Cardiac muscle cell (in vitro differentiated cells and primary cell): Measurements from ENCODE around the gene ROBO4. TPM values are rescaled to one million over a fixed set of nuclear protein-coding genes. Genes with fewer than 3 reads are reported as not detected.

Experiments used
- DNase-seq, 2 donors: peaks; one replicate each; pipeline versions ENCODE4 v3.0.0 to v3.0.0-alpha.2; 2010 to 2017; ENCODE audit warnings: low read depth in 1 of 2, low spot score in 1 of 2
- H3K27ac ChIP-seq: fragments of 200-600 bp; sonication (generic); 2 replicates; pipeline ENCODE4 v1.5.1; 2016
- H3K27me3 ChIP-seq: fragments of 200-600 bp; sonication (generic); 2 replicates; pipeline ENCODE4 v1.6.0; 2016; ENCODE audit warnings: control low read depth
- H3K36me3 ChIP-seq: fragments of 200-600 bp; sonication (generic); 2 replicates; pipeline ENCODE4 v1.5.1; 2016; ENCODE audit warnings: control low read depth
- H3K4me1 ChIP-seq: fragments of 200-600 bp; sonication (generic); 2 replicates; pipeline ENCODE4 v1.8.1; 2017; ENCODE audit warnings: low read depth, mild to moderate bottlenecking, mixed run types
- H3K4me3 ChIP-seq: fragments of 200-600 bp; sonication (generic); 2 replicates; pipeline ENCODE4 v1.5.1; 2016; ENCODE audit warnings: mild to moderate bottlenecking
- H3K9me3 ChIP-seq: fragments of 200-600 bp; sonication (generic); 2 replicates; pipeline ENCODE4 v1.5.1; 2017; ENCODE audit warnings: low read depth, mild to moderate bottlenecking, control low read depth
- polyA plus RNA-seq: library from polyadenylated mRNA; unstranded; fragments of >200 nt; fragmentation: Nextera tagmentation; extraction: Ambion mirVana; gene quantifications from 2 replicates; pipeline ENCODE4 v1.2.1, GENCODE V29; 2016
- total RNA-seq: library from RNA; depleted of rRNA; stranded (reverse); fragments of >200 nt; gene quantifications from 2 replicates; pipeline ENCODE4 v1.2.3, GENCODE V29; 2016
- TF ChIP-seq, protein P1 (sequence below): IDR thresholded peaks from 2 replicates; pipeline ENCODE4 v1.5.1; 2012; ENCODE audit warnings: low read depth, mild to moderate bottlenecking, low read length

The ROBO4 gene
- total and polyA plus RNA-seq, 2 experiments from 2014 or later: 0.21 to 2.4 TPM

DNA sequence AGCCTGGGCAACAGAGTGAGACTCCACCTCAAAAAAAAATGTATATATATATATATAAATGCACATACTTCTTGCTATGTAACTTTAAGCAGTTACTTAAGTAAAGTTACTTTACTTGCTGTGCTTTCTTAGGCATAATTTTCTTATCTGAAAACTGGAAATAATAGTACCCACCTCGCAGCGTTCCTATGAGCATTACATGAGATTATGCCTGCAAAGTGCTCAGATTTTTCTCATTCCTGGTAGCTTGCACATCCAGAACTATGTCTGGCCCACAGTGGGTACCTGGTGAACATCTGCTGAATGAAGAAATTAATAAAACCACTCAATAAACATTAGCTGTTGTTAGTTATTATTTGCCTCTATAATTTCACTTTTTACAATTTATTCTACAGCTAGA lies 38.5 kb downstream of the ROBO4 start:
- H3K9me3 ChIP-seq: no peaks in the 10 kb centered on the region
- peaks cover 7% of the 10 kb centered on the region for H3K4me1 ChIP-seq
- H3K4me3 ChIP-seq: no peak overlapping the region
- TF ChIP-seq, protein P1, sequence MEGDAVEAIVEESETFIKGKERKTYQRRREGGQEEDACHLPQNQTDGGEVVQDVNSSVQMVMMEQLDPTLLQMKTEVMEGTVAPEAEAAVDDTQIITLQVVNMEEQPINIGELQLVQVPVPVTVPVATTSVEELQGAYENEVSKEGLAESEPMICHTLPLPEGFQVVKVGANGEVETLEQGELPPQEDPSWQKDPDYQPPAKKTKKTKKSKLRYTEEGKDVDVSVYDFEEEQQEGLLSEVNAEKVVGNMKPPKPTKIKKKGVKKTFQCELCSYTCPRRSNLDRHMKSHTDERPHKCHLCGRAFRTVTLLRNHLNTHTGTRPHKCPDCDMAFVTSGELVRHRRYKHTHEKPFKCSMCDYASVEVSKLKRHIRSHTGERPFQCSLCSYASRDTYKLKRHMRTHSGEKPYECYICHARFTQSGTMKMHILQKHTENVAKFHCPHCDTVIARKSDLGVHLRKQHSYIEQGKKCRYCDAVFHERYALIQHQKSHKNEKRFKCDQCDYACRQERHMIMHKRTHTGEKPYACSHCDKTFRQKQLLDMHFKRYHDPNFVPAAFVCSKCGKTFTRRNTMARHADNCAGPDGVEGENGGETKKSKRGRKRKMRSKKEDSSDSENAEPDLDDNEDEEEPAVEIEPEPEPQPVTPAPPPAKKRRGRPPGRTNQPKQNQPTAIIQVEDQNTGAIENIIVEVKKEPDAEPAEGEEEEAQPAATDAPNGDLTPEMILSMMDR: no peak
- no peaks in the 10 kb centered on the region for H3K36me3 ChIP-seq
- no peak for DNase-seq
- peaks cover 65% of the 10 kb centered on the region for H3K27me3 ChIP-seq
- no peak overlapping the region for H3K27ac ChIP-seq

DNA sequence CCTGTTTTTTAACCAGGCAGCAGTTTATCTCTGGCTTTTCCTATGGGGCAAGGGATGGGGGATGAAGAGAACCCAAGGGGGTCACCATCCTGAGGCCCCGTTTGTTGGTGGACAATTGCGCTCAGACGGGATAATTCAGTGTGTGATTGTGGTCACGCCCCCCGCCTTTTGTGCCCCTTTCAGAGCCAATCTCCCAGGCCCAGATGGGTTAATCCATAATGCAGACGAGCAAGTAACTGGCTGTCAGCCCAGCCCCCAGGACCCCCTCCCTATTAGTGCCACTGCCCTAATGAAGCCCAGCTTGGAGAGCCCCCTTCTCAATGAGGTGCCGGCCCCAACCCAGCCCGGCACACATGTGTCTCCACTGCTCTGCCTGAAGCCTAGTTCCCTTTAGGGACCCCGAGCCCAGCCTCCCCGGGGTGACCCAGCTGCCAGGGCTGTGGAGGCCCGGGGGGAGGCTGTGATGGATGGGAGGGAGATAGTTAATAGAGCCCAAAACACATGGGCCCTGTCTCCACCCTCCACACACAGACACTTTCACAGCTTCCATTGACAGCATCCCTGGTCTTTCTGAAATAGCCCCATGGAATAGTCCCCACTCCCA lies 51.5 kb downstream of the ROBO4 start:
- Histone ChIP-seq H3K27ac (no peak overlapping the region), H3K27me3 (peaks cover 100% of the 10 kb centered on the region), H3K36me3 (no peaks in the 10 kb centered on the region), H3K9me3 (no peaks in the 10 kb centered on the region), H3K4me3 (no peak overlapping the region), H3K4me1 (no peaks in the 10 kb centered on the region)
- no peak for DNase-seq
- TF ChIP-seq, protein P1: no peak

DNA sequence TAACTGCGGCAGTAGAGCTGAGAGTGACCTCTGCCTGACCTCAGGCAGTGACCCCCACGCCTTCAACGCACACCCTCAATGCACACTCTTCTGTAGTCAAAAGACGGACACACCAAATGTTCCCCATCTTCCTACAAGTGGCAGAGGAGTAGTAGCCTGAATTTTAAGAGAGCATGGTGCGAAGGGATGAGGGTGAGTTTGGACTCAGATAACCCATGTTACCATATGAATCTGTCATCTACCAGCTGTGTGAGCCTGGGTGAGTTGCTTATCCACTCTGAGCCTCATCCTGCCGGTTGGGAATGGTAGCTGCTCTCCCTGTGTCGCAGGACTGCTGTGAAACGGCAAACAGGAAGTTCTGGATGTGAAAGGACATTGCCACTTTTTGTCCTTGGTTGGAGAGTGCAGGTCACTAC lies 53.0 kb downstream of the ROBO4 start:
- H3K36me3 ChIP-seq: no peaks in the 10 kb centered on the region
- H3K4me3 ChIP-seq: no peak overlapping the region
- H3K4me1 ChIP-seq: no peaks in the 10 kb centered on the region
- no peaks in the 10 kb centered on the region for H3K9me3 ChIP-seq
- TF ChIP-seq, protein P1: no peak
- peaks cover 100% of the 10 kb centered on the region for H3K27me3 ChIP-seq
- no peak overlapping the region for H3K27ac ChIP-seq
- DNase-seq: no peak

DNA sequence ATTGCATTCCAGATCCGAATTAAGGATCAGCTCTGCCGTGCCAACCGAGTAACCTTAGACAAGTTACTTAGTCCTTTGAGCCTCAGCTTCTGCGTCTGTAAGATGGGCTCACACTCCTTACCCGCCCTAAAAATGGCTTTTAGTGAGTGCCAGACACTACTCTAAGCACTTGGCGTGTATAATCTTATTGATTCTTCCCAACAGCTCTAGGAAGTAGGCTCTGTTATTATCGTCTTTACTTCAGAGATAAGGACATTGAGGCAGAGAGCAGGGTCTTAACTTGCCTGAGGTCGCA lies 54.1 kb downstream of the ROBO4 start:
- Histone ChIP-seq H3K9me3 (no peaks in the 10 kb centered on the region), H3K27ac (no peak overlapping the region), H3K4me3 (peak overlapping the region; percentile 24), H3K4me1 (no peaks in the 10 kb centered on the region), H3K27me3 (peaks cover 100% of the 10 kb centered on the region), H3K36me3 (no peaks in the 10 kb centered on the region)
- TF ChIP-seq, protein P1: no peak
- no peak for DNase-seq

DNA sequence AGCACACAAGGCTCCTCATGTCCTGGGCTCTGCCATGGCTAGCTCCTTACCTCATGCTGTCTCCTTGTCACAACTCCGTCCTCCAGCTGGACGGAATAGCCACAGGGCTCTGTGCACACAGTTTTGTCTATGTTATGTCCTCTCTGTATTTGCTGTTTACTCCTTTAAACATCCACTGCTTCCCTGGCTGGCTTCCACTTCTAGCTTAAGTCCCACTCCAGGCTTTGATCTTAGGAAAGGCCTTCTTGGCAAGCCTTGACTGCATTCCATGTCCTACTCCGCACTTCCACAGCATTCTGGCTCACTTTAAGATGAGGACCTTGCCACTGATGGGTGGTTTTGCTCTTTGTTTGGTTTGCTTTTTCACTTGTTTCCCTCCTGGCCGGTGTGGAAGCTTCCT lies 55.4 kb downstream of the ROBO4 start:
- TF ChIP-seq, protein P1: no peak
- no peak for DNase-seq
- no peaks in the 10 kb centered on the region for H3K4me1 ChIP-seq

DNA sequence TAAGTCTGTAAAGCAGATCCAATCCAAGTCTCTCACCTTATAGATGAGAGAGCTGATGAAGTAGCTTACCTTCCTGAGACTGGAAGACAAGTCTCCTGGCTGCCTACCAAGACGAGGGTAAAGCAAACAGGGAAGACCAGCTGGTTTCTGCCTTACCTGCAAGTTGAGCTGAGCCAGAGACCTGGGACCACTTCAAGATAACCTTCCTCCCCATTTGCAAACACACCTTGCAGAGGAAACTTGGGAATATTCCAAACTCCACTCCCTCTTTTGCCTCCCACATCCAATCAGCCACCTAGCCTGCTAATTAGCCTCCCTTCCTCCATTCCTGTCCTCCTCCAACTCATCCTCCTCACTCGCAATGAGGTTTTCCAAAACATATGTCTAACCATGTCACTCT lies 55.8 kb downstream of the ROBO4 start:
- TF ChIP-seq, protein P1: no peak
- Histone ChIP-seq H3K4me1 (no peaks in the 10 kb centered on the region), H3K27ac (no peak overlapping the region), H3K27me3 (peaks cover 94% of the 10 kb centered on the region), H3K36me3 (no peaks in the 10 kb centered on the region), H3K4me3 (no peak overlapping the region), H3K9me3 (no peaks in the 10 kb centered on the region)
- no peak for DNase-seq

More for the DNA sequence above, 55.4 kb downstream of the ROBO4 start:
- H3K9me3 ChIP-seq: no peaks in the 10 kb centered on the region
- peaks cover 98% of the 10 kb centered on the region for H3K27me3 ChIP-seq
- H3K4me3 ChIP-seq: no peak overlapping the region
- H3K27ac ChIP-seq: no peak overlapping the region
- no peaks in the 10 kb centered on the region for H3K36me3 ChIP-seq
